Thymus (tissue), 11 donors: ENCODE results near the gene SETBP1. TPM values are rescaled to one million over a fixed set of nuclear protein-coding genes. Genes with fewer than 3 reads are reported as not detected.

Source experiments
- DNase-seq, 9 donors: peaks; one replicate each; pipeline ENCODE4 v3.0.0-alpha.2; 2013; ENCODE audit warnings: low spot score in 9 of 9, low read depth in 6 of 9, missing footprints in 1 of 9
- H3K27ac ChIP-seq, 2 donors: one replicate each; pipeline ENCODE4 v1.5.1; 2013; ENCODE audit warnings: control low read depth in 1 of 2, low read depth in 1 of 2, low read length in 1 of 2, mild to moderate bottlenecking in 1 of 2, moderate library complexity in 1 of 2
- H3K27me3 ChIP-seq, 2 donors: one replicate each; pipeline ENCODE4 v1.5.1; 2013; ENCODE audit warnings: low read length in 1 of 2; ENCODE audit not compliant: control insufficient read depth in 2 of 2, insufficient read depth in 1 of 2
- H3K36me3 ChIP-seq, 2 donors: one replicate each; pipeline ENCODE4 v1.5.1; 2013; ENCODE audit warnings: low read length in 1 of 2, mild to moderate bottlenecking in 1 of 2, moderate library complexity in 1 of 2; ENCODE audit not compliant: control insufficient read depth in 2 of 2, insufficient read depth in 2 of 2
- H3K4me1 ChIP-seq, 2 donors: one replicate each; pipeline ENCODE4 v1.5.1; 2013; ENCODE audit warnings: low read length in 2 of 2; ENCODE audit not compliant: control insufficient read depth in 2 of 2, insufficient read depth in 2 of 2
- H3K4me3 ChIP-seq, 2 donors: one replicate each; pipeline ENCODE4 v1.5.1; 2013; ENCODE audit warnings: low read length in 2 of 2, control low read depth in 1 of 2, mild to moderate bottlenecking in 1 of 2
- H3K9me3 ChIP-seq, 2 donors: one replicate each; pipeline ENCODE4 v1.5.1; 2013; ENCODE audit warnings: low read length in 1 of 2, mild to moderate bottlenecking in 1 of 2; ENCODE audit not compliant: control insufficient read depth in 2 of 2, insufficient read depth in 1 of 2
- WGBS: extraction: QIAGEN DNeasy Blood & Tissue Kit; methylation state at CpG from one replicate; pipeline ENCODE4 v1.1.7; 2013; 5-methylcytosine and 5-hydroxymethylcytosine counted together
- polyA plus RNA-seq: library from polyadenylated mRNA; stranded (reverse); fragments of 200-250 nt; gene quantifications from one replicate; pipeline ENCODE4 v1.2.3, GENCODE V29; 2013
- total RNA-seq: library from RNA; stranded (reverse); fragments of 120-200 nt; gene quantifications from one replicate; pipeline ENCODE4 v1.2.4, GENCODE V29; 2013
- donor health status: healthy.

The SETBP1 gene
- total and polyA plus RNA-seq, 2 donors = 3.3 to 8.5 TPM

GRCh38 chr18:45090526-45091140, 409.9 kb downstream of the SETBP1 start:
- no peak for DNase-seq
- Histone ChIP-seq H3K27ac (no peak overlapping the region), H3K4me1 (no peaks in the 10 kb centered on the region), H3K4me3 (no peak overlapping the region), H3K27me3 (no peaks in the 10 kb centered on the region), H3K36me3 (no peaks in the 10 kb centered on the region), H3K9me3 (no peaks in the 10 kb centered on the region)
- 98% methylated on average over 7 of the region's 7 CpGs for WGBS

DNA sequence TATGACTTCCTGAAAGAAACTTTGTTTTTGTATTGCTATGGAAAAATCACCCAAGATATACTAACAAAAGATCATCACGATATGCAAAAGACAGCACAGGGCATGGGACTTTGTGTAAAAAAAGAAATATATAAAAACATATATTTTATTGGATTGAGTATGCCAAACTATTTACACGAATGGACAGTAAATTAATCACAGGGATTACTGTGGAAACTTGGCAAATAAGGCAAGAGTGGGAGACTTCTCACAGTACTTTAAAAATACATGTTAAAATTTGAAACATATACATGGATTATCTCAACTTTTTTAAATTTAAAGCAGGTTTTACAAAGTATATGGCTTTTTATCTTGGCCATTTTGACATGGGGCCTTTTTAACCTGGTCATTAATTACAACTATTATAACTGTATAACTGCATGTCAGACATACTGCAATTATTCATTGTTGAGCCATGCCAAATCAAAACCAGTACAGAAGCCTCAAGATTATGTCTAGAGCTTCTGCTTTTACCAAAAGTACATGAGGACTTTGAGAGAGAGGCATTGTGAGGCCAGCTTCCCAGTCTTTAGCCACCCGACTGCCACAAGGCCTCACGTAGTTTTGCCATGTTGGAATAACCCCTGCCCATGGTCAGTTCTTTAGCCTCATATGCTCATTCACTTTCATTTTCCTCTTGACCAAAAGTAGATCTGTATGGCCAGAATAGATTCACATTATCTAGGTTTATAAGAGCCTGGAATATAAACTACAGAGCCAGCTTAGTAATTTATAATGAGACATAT, 419.8 kb downstream of the SETBP1 start:
- no peaks in the 10 kb centered on the region for H3K9me3 ChIP-seq
- WGBS = 96% methylated on average over 4 of the region's 4 CpGs
- H3K27me3 ChIP-seq = no peaks in the 10 kb centered on the region
- H3K4me3 ChIP-seq = no peak overlapping the region
- no peak overlapping the region for H3K27ac ChIP-seq
- no peaks in the 10 kb centered on the region for H3K36me3 ChIP-seq
- no peak for DNase-seq
- H3K4me1 ChIP-seq = no peaks in the 10 kb centered on the region

- Histone ChIP-seq H3K36me3 (no peaks in the 10 kb centered on the region), H3K4me3 (no peak overlapping the region), H3K27ac (no peak overlapping the region), H3K27me3 (no peaks in the 10 kb centered on the region), H3K4me1 (peaks cover 0 to 7% of the 10 kb centered on the region in 2 donors), H3K9me3 (no peaks in the 10 kb centered on the region)
- DNase-seq = no peak
- WGBS = 88% methylated on average over 3 of the region's 3 CpGs
Measured at GRCh38 chr18:45102126-45102525, 421.4 kb downstream of the SETBP1 start.

DNA sequence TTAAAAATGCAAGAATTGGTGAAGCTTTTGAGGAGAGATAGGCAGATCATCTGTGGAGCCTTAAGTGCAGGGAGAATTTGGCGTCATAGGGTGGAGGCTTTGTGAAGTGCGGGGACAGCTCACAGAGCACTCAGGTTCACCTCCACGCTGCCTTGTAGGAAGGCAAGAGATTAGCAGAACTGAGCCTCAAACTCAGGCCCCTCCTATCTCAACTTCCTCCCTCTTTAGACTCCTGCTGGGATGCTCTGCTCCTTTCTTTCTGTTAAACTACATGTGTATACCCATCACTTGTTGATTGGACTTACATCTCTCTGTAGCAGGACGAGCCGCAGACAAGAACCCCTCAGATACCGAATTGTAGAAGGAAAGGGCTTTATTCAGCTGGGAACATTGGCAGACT, 422.2 kb downstream of the SETBP1 start:
- H3K4me3 ChIP-seq = no peak overlapping the region
- no peaks in the 10 kb centered on the region for H3K9me3 ChIP-seq
- DNase-seq = no peak
- H3K27ac ChIP-seq = no peak overlapping the region
- no peaks in the 10 kb centered on the region for H3K36me3 ChIP-seq
- H3K27me3 ChIP-seq = no peaks in the 10 kb centered on the region
- peaks cover 0 to 7% of the 10 kb centered on the region in 2 donors for H3K4me1 ChIP-seq
- 93% methylated on average over 6 of the region's 6 CpGs for WGBS

DNA sequence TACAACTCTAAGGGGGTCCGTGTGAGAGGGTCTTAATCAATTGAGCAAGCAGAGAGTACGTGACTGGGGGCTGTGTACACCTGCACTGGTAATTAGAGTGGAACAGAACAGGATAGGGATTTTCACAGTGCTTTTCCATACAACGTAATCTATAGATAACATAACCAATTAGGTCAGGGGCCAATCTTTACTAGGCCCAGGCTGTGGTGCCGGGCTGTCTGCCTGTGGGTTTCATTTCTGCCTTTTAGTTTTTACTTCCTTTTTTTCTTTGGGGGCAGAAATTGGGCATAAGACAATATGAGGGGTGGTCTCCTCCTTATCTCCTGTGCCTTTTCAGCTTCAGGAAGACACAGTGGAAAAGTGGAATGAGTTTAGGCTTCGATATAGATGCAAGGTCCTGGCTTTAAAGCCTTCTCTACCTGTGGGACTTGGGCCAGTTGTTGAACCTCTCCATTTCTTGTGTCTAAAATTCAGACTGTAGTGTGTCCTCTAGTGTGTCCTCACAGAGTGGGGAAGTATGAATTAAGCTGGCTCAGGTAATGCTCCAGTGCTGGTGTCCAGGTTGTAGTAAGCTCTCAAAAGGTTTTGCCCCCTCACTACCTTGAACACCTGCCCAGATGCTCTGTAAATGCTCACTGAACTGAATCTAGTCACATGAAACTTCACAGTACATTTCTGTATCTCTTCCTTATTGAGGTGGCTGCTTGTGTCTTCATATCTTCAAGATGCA, 422.8 kb downstream of the SETBP1 start:
- WGBS = 80% methylated on average over 5 of the region's 5 CpGs
- H3K4me1 ChIP-seq = peaks cover 0 to 7% of the 10 kb centered on the region in 2 donors
- H3K36me3 ChIP-seq = no peaks in the 10 kb centered on the region
- H3K9me3 ChIP-seq = no peaks in the 10 kb centered on the region
- no peak for DNase-seq
- H3K4me3 ChIP-seq = no peak overlapping the region
- no peaks in the 10 kb centered on the region for H3K27me3 ChIP-seq
- no peak overlapping the region for H3K27ac ChIP-seq

GRCh38 chr18:45104049-45104395, 423.3 kb downstream of the SETBP1 start:
- H3K27me3 ChIP-seq = no peaks in the 10 kb centered on the region
- WGBS = 41% methylated on average over 1 of the region's 1 CpG
- no peaks in the 10 kb centered on the region for H3K9me3 ChIP-seq
- H3K27ac ChIP-seq = no peak overlapping the region
- no peak overlapping the region for H3K4me3 ChIP-seq
- no peaks in the 10 kb centered on the region for H3K36me3 ChIP-seq
- peaks cover 0 to 7% of the 10 kb centered on the region in 2 donors for H3K4me1 ChIP-seq
- no peak for DNase-seq

DNA sequence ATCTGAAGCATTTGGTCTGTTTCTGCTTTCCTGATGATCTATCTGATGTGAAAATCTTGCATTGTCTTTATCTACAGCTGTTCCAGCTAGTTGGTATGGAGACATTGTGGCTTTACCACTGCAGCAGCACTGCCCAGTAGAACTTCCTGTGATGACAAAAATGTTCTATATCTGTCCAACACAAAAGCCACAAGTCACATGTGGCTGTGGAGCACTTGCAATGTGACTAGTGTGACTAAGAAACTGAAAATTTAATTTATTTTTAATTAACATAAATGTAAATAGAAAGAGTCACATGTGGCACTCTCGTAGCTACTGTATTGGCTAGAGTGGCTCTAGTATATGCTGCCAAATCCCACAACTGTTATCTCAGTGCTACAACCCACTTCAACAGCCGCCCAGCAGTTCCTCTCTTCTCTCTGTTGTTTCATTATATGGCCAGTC, 425.7 kb downstream of the SETBP1 start:
- Histone ChIP-seq H3K9me3 (no peaks in the 10 kb centered on the region), H3K4me1 (peaks cover 0 to 7% of the 10 kb centered on the region in 2 donors), H3K36me3 (no peaks in the 10 kb centered on the region), H3K4me3 (no peak overlapping the region), H3K27ac (no peak overlapping the region), H3K27me3 (no peaks in the 10 kb centered on the region)
- 10% methylated on average over 2 of the region's 2 CpGs for WGBS
- DNase-seq = peak in 1 of 9 donors; percentile 36

DNA sequence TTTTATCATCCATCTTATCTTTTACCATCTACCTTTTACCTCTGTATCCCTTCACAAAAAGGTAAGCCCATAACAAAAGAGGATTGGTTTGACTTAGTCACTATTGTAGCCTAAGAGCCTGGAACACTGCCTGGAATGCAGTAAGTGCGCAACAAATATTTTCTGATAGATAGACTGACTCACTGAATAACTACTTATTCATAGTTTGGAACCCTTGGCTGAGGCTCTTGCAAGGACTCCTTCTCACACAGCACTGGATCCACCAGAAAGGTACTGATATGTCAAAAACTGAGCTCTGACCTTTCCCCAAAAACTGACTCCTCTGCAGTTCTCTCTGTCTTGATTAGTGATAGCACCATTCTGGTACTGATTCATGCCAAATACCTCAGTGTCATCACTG, 426.7 kb downstream of the SETBP1 start:
- no peak for DNase-seq
- WGBS = 100% methylated on average over 1 of the region's 1 CpG
- H3K27ac ChIP-seq = no peak overlapping the region
- H3K9me3 ChIP-seq = no peaks in the 10 kb centered on the region
- peaks cover 0 to 7% of the 10 kb centered on the region in 2 donors for H3K4me1 ChIP-seq
- no peaks in the 10 kb centered on the region for H3K27me3 ChIP-seq
- H3K36me3 ChIP-seq = no peaks in the 10 kb centered on the region
- H3K4me3 ChIP-seq = no peak overlapping the region

DNA sequence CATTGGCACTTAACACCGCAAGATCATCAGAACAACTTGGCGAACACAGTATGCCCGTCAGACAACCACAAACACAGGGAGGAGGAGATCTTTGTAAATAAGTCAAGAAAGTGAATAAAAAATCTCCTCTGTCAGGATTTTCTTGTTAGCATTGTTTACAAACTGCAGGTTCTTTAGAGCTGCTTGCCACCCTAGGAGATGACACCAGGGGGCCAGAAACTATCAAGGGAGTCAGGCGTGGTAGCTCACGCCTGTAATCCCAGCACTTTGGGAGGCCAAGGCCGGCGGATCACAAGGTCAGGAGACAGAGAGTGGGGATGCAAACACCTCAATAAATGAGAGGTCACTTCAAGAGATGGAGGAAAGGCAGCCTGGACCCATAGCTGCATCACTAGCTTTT, 428.1 kb downstream of the SETBP1 start:
- WGBS = 97% methylated on average over 7 of the region's 7 CpGs
- no peaks in the 10 kb centered on the region for H3K9me3 ChIP-seq

More for the DNA sequence above, 428.1 kb downstream of the SETBP1 start:
- no peak overlapping the region for H3K4me3 ChIP-seq
- no peak for DNase-seq
- H3K36me3 ChIP-seq = no peaks in the 10 kb centered on the region
- peaks cover 0 to 7% of the 10 kb centered on the region in 2 donors for H3K4me1 ChIP-seq
- H3K27ac ChIP-seq = no peak overlapping the region
- H3K27me3 ChIP-seq = no peaks in the 10 kb centered on the region
